Right ventricle myocardium inferior (tissue), 1 donor: ENCODE results near the gene DHRSX. TPM values are rescaled to one million over a fixed set of nuclear protein-coding genes. Genes with fewer than 3 reads are reported as not detected.
A peak's percentile ranks its signal among the peaks of the same experiment; 100 is the strongest.
"Not testable (repeated sequence)": the region's sequence is repeated elsewhere in the genome, so short reads cannot be mapped to it uniquely, and the experiment has no call there.

Experiments used
- ATAC-seq: fragments of 200-7000 bp; cut with Tn5 transposase; one replicate; pipeline ENCODE4 v1.9.1; 2020; ENCODE audit warnings: mild to moderate bottlenecking, moderate library complexity
- DNase-seq: peaks from one replicate; pipeline ENCODE4 v3.0.0; 2021; ENCODE audit errors: missing footprints
- intact Hi-C: fragments of 100-400 bp; cut with DNase I; formaldehyde crosslinking; loops from one replicate; pipeline ENCODE4 v1.11.0; 2022
- total RNA-seq: library from RNA; stranded (reverse); fragmentation: NEBNext Ultra II Directional; extraction: Animal tissue kit (Norgen Biotek cat#: 25700); gene quantifications from one replicate; pipeline ENCODE4 v1.2.1, GENCODE V29; 2021
- donor health status: DM: no; HTN: yes; CAD: no; lungs with severe emphysema.

The DHRSX gene
- total RNA-seq, 1 donor from 2014 or later = 31.0 TPM

- ATAC-seq, DNase-seq, intact Hi-C loops: not testable (repeated sequence)
Observed at GRCh38 chrX:2350703-2351102, 150.1 kb downstream of the DHRSX start.

GRCh38 chrX:2350036-2350435, 150.7 kb downstream of the DHRSX start:
- DNase-seq, ATAC-seq, intact Hi-C loops: not testable (repeated sequence)

- intact Hi-C loops = no loop called here
- ATAC-seq (no peak), DNase-seq (no peak)
Observed at GRCh38 chrX:2348211-2348610, 152.6 kb downstream of the DHRSX start.

- DNase-seq (no peak), ATAC-seq (no peak)
- intact Hi-C loops = no loop called here
Observed at GRCh38 chrX:2346158-2346557, 154.6 kb downstream of the DHRSX start.

GRCh38 chrX:2345562-2345961, 155.2 kb downstream of the DHRSX start:
- intact Hi-C loops = no loop called here

GRCh38 chrX:2343413-2343812, 157.4 kb downstream of the DHRSX start:
- intact Hi-C loops = loop anchor here (2.0 to 5.0 kb wide), 3 partner anchors 23 to 154 kb away; no protein-coding TSS in a partner anchor
- DNase-seq = no peak
- no peak for ATAC-seq

More at GRCh38 chrX:2345562-2345961, 155.2 kb downstream of the DHRSX start:
- ATAC-seq = no peak
- DNase-seq = no peak

GRCh38 chrX:2342874-2343273, 157.9 kb downstream of the DHRSX start:
- DNase-seq = no peak
- intact Hi-C loops = loop anchor here (2.0 to 5.0 kb wide), 3 partner anchors 22 to 154 kb away; no protein-coding TSS in a partner anchor
- ATAC-seq = no peak

- peak; percentile 79 for DNase-seq
- ATAC-seq = peak; percentile 99
- intact Hi-C loops = loop anchor here (2.0 to 5.0 kb wide), 3 partner anchors 21 to 155 kb away; no protein-coding TSS in a partner anchor
Observed at GRCh38 chrX:2342281-2342688, 158.5 kb downstream of the DHRSX start.

- DNase-seq = no peak
- intact Hi-C loops = loop anchor here (5.0 kb wide), 2 partner anchors 61 to 156 kb away; no protein-coding TSS in a partner anchor
- ATAC-seq = no peak
Observed at GRCh38 chrX:2340991-2341390, 159.8 kb downstream of the DHRSX start.

- ATAC-seq (no peak), DNase-seq (no peak)
- intact Hi-C loops = no loop called here
Observed at GRCh38 chrX:2336181-2336580, 164.6 kb downstream of the DHRSX start.

- ATAC-seq (no peak), DNase-seq (no peak)
- intact Hi-C loops = no loop called here
Observed at GRCh38 chrX:2334237-2334636, 166.5 kb downstream of the DHRSX start.

- ATAC-seq (no peak), DNase-seq (no peak)
- intact Hi-C loops = no loop called here
Observed at GRCh38 chrX:2332252-2332651, 168.5 kb downstream of the DHRSX start.

- ATAC-seq (no peak), DNase-seq (no peak)
- intact Hi-C loops = no loop called here
Observed at GRCh38 chrX:2330910-2331309, 169.9 kb downstream of the DHRSX start.

- DNase-seq (no peak), ATAC-seq (no peak)
- intact Hi-C loops = no loop called here
Observed at GRCh38 chrX:2330487-2330886, 170.3 kb downstream of the DHRSX start.

- DNase-seq = no peak
- no peak for ATAC-seq
- intact Hi-C loops = loop anchor here (10.0 kb wide), 1 partner anchor 367 kb away; the partner anchor contains the start of gene CD99
Observed at GRCh38 chrX:2327423-2327822, 173.4 kb downstream of the DHRSX start.

- intact Hi-C loops = loop anchor here (10.0 kb wide), 1 partner anchor 370 kb away; the partner anchor contains the start of gene CD99
- no peak for ATAC-seq
Observed at GRCh38 chrX:2325076-2325784, 175.5 kb downstream of the DHRSX start.

GRCh38 chrX:2324151-2324550, 176.6 kb downstream of the DHRSX start:
- ATAC-seq = no peak
- intact Hi-C loops = loop anchor here (5.0 to 10.0 kb wide), 2 partner anchors 78 to 371 kb away; partner anchors contain the start of gene CD99
- no peak for DNase-seq

More at GRCh38 chrX:2325076-2325784, 175.5 kb downstream of the DHRSX start:
- DNase-seq = peak; percentile 65

GRCh38 chrX:2321411-2321810, 179.4 kb downstream of the DHRSX start:
- DNase-seq (no peak), ATAC-seq (peak; percentile 22)
- intact Hi-C loops = loop anchor here (2.0 to 10.0 kb wide), 3 partner anchors 21 to 373 kb away; partner anchors contain the start of gene CD99

GRCh38 chrX:2320580-2321327, 180.0 kb downstream of the DHRSX start:
- DNase-seq = peak; percentile 78
- ATAC-seq = peak; percentile 93
- intact Hi-C loops = loop anchor here (2.0 to 10.0 kb wide), 3 partner anchors 22 to 374 kb away; partner anchors contain the start of gene CD99
